Lung (tissue), 12 donors: ENCODE results near the gene TBC1D4. TPM values are rescaled to one million over a fixed set of nuclear protein-coding genes. Genes with fewer than 3 reads are reported as not detected.
"Not testable (repeated sequence)": the region's sequence is repeated elsewhere in the genome, so short reads cannot be mapped to it uniquely, and the experiment has no call there.

Source experiments
- ATAC-seq: fragments of 200-7000 bp; cut with Tn5 transposase; one replicate; pipeline ENCODE4 v1.9.1; 2020; ENCODE audit warnings: moderate number of reproducible peaks; ENCODE audit not compliant: insufficient read depth, low FRiP score
- DNase-seq, 3 donors: peaks; one replicate each; pipeline ENCODE4 v3.0.0-alpha.2; 2013 to 2017
- H3K27ac ChIP-seq, 2 donors: one replicate each; pipeline ENCODE4 v1.5.1; 2013; ENCODE audit warnings: mild to moderate bottlenecking in 2 of 2, moderate library complexity in 2 of 2, control low read depth in 1 of 2, inconsistent platforms in 1 of 2, low read depth in 1 of 2, low read length in 1 of 2
- H3K27me3 ChIP-seq, 3 donors: one replicate each; pipeline ENCODE4 v1.5.1; 2013; ENCODE audit warnings: low read length in 2 of 3; ENCODE audit not compliant: control insufficient read depth in 3 of 3, insufficient read depth in 3 of 3
- H3K36me3 ChIP-seq, 4 donors: one replicate each; pipeline ENCODE4 v1.5.1; 2013; ENCODE audit warnings: low read length in 4 of 4, mild to moderate bottlenecking in 1 of 4, moderate library complexity in 1 of 4; ENCODE audit not compliant: control insufficient read depth in 4 of 4, insufficient read depth in 4 of 4
- H3K4me1 ChIP-seq, 5 donors: one replicate each; pipeline ENCODE4 v1.5.1; 2013; ENCODE audit warnings: low read length in 5 of 5, mild to moderate bottlenecking in 2 of 5, moderate library complexity in 1 of 5; ENCODE audit not compliant: control insufficient read depth in 5 of 5, insufficient read depth in 5 of 5
- H3K4me3 ChIP-seq: one replicate; pipeline ENCODE4 v1.5.1; 2013; ENCODE audit warnings: mild to moderate bottlenecking, control low read depth, moderate library complexity
- H3K9ac ChIP-seq, 2 donors: one replicate each; pipeline ENCODE4 v1.5.1; 2013; ENCODE audit warnings: low read length in 2 of 2, control low read depth in 1 of 2; ENCODE audit not compliant: insufficient read depth in 1 of 2
- H3K9me3 ChIP-seq, 4 donors: one replicate each; pipeline ENCODE4 v1.5.1; 2013; ENCODE audit warnings: low read length in 3 of 4, mild to moderate bottlenecking in 1 of 4, moderate library complexity in 1 of 4; ENCODE audit not compliant: control insufficient read depth in 4 of 4, insufficient read depth in 3 of 4
- CTCF ChIP-seq: IDR thresholded peaks from 2 replicates; pipeline ENCODE4 v1.5.1; 2012; ENCODE audit warnings: mild to moderate bottlenecking; ENCODE audit errors: control extremely low read depth, extremely low read depth
- WGBS, 2 donors: extraction: QIAGEN DNeasy Blood & Tissue Kit; methylation state at CpG; one replicate each; pipeline ENCODE4 v1.1.7; 2013; 5-methylcytosine and 5-hydroxymethylcytosine counted together
- polyA plus RNA-seq, 2 donors: library from polyadenylated mRNA; stranded (reverse); fragments of 200-250 nt; gene quantifications; one replicate each; pipeline ENCODE4 v1.2.1, GENCODE V29; 2013
- total RNA-seq, 2 donors: library from RNA; depleted of rRNA in 1 of 2; stranded (reverse); fragments of >200 nt in 1 of 2; gene quantifications; one replicate each; pipeline ENCODE4 v1.2.1, GENCODE V29; 2014 to 2021
- donor health status: control.
- donor health status: control.
- donor health status: Bipolar disorder and iron deficiency.
- donor health status: healthy.
- donor health status: DM: yes; HTN: yes; CAD: no.

Gene TBC1D4
- total and polyA plus RNA-seq, 4 donors, result 4.3 to 26.4 (median 14.0) TPM

GRCh38 chr13:75355609-75356008, 126.4 kb downstream of the TBC1D4 start:
- no peak overlapping the region for H3K9ac ChIP-seq
- TF ChIP-seq CTCF, result no peak
- H3K27ac ChIP-seq, result no peak overlapping the region
- peaks cover 2 to 9% (median 3%) of the 10 kb centered on the region in 4 donors for H3K36me3 ChIP-seq
- peaks cover 0 to 9% (median 1%) of the 10 kb centered on the region in 5 donors for H3K4me1 ChIP-seq
- no peaks in the 10 kb centered on the region for H3K27me3 ChIP-seq
- no peak for ATAC-seq
- H3K4me3 ChIP-seq, result no peak overlapping the region
- no peak for DNase-seq
- H3K9me3 ChIP-seq, result no peaks in the 10 kb centered on the region

- H3K9ac ChIP-seq, result no peak overlapping the region
- H3K27ac ChIP-seq, result peak overlapping the region in 1 of 2 donors; percentile 5
- ATAC-seq (no peak), DNase-seq (no peak)
- peaks cover 0 to 9% (median 1%) of the 10 kb centered on the region in 5 donors for H3K4me1 ChIP-seq
- 85 to 86% methylated on average over 6 of the region's 6 CpGs for WGBS, 2 donors
- TF ChIP-seq CTCF, result no peak
- H3K27me3 ChIP-seq, result no peaks in the 10 kb centered on the region
- H3K9me3 ChIP-seq, result no peaks in the 10 kb centered on the region
- H3K4me3 ChIP-seq, result no peak overlapping the region
- peaks cover 2 to 9% (median 3%) of the 10 kb centered on the region in 4 donors for H3K36me3 ChIP-seq
Measured at GRCh38 chr13:75353781-75354193, 128.2 kb downstream of the TBC1D4 start.

- Histone ChIP-seq H3K36me3 (peaks cover 2 to 15% (median 9%) of the 10 kb centered on the region in 4 donors), H3K4me3 (no peak overlapping the region), H3K4me1 (peaks cover 0 to 9% (median 1%) of the 10 kb centered on the region in 5 donors), H3K27ac (peak overlapping the region in 1 of 2 donors; percentile 33), H3K9ac (no peak overlapping the region), H3K27me3 (no peaks in the 10 kb centered on the region), H3K9me3 (no peaks in the 10 kb centered on the region)
- DNase-seq, result no peak
- WGBS, 2 donors, result 89 to 90% methylated on average over 3 of the region's 3 CpGs
- no peak for TF ChIP-seq CTCF
- no peak for ATAC-seq
Measured at GRCh38 chr13:75352641-75353327, 129.2 kb downstream of the TBC1D4 start.

GRCh38 chr13:75351538-75351937, 130.4 kb downstream of the TBC1D4 start:
- peaks cover 2 to 17% (median 11%) of the 10 kb centered on the region in 4 donors for H3K36me3 ChIP-seq
- 97 to 99% methylated on average over 3 of the region's 3 CpGs for WGBS, 2 donors
- H3K4me1 ChIP-seq, DNase-seq, H3K27me3 ChIP-seq, ATAC-seq, H3K9me3 ChIP-seq, H3K4me3 ChIP-seq, H3K27ac ChIP-seq, H3K9ac ChIP-seq: not testable (repeated sequence)
